VCaP (cell line): ENCODE data around the gene BBS7.

Experiments used
- H3K27ac ChIP-seq: fragments of 450-650 bp; 2 replicates; pipeline ENCODE4 v1.5.1; 2017
- CTCF ChIP-seq: fragments of 450-650 bp; conservative IDR thresholded peaks from 2 replicates; pipeline ENCODE4 v1.5.1; 2017; ENCODE audit warnings: mild to moderate bottlenecking, moderate library complexity

The BBS7 gene

DNA sequence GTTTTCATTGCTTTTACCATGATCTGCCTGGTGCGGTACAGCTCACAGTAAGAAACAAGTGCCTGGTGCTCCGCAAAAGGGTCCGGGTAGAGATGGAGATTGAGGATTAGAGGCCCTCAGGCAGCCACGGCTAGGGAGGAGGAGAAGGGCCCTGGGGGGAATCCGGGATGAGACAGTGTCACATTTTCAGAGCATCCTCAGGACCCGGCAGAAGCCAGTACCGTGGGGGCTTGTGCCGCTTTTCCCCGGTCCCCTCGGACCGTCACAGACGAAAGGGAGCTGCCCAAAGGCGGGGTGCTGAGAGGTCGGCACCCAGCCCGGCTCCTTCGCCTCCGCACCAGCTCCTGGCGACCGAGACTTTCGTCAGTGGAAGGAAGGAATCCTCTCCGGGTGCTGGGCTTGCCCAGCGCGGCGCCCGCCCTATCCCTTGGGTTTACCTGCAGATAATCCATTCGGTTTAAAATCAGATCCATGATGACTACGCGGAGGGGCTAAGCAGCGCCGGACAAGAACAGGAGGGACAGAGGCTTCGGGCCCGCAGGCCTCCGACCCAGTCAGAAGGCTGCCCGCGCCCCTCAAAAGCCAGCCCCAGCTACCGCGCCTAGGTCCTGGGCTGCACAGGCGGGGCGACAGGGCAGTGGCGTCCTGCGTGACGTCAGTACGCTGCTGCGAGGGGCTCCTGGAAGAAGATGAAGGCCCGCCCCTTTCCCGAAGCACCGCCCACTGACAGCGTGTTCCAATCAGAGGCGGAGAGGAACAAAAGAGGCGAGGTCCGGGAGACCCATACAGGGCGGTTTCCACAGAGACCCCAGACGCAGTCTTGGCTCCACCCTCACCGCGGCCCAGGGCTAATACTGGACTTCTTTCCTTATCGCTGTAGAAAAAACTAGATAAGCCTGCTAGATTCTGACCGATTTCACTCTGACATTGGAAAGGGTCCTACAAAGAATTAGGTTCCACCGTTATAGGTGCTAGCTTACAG lies at the start of gene BBS7:
BBS7 (minus strand) TSS at position 634 of the 982 bp plus-strand sequence; CDS start at position 473, 161 bp downstream.
- H3K27ac ChIP-seq = peak within 1 kb of the TSS; percentile 76
- no peak for TF ChIP-seq CTCF

DNA sequence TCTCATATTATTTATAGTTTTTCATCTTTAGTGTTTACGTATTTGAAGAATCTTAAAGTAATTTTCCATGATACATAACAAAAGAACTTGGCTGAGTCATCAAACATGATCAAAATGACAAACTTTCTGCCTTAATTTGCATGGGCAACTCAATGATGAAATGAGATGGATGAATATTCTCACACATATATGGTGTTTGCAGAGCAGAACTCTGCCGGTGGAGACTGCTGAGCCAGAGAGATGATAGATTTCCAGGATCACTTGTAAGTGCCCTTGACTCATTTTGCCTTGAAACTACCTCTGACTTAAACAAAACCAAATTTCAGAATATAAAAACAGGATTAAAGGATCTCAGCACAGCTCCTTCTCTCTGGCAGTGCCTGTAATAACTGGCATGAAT lies 43.4 kb upstream of the BBS7 start:
- TF ChIP-seq CTCF = no peak
- no peak overlapping the region for H3K27ac ChIP-seq

GRCh38 chr4:121908346-121908745 lies 38.1 kb upstream of the BBS7 start:
- H3K27ac ChIP-seq = no peak overlapping the region
- TF ChIP-seq CTCF = no peak

DNA sequence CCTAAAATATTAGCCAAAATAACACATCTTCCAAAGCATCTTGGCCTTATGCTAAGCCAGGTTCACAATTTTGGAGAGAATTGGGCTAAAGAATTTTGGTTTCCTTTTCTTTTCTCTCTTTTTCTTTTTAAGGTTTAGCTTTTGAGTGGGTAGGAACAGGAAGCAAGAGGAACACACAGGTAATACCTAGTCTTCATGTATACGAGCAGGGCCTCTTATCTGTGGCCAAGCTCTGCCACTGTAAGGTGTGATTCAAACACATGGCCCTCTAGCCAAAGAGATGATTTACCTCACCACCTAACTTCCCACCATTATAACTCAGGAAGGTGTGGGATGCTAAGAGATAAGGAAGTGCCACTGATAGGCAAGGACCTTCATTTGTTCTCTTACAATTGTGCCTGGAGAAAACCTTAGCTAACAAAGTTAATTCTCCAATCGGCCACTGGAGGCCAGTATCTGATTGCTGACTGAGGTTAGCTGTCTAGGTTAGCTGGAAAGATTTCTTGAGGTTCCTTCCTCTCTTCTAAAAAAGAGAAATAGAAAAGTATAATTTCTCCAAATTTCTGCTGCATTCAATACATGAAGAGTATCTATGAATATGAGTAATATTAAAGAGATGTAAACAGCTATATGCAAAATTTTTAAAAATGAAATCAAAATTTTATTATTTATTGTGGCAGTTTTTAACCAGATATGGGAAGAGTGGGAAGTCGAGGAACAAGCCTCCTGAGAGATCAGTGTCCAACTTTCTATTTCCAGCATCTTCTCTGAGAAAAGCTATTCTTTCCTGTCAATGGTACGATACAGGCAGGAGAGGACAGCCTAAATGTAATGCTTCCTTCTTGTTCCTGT lies 30.1 kb upstream of the BBS7 start:
- H3K27ac ChIP-seq = no peak overlapping the region
- peak; percentile 89 for TF ChIP-seq CTCF

DNA sequence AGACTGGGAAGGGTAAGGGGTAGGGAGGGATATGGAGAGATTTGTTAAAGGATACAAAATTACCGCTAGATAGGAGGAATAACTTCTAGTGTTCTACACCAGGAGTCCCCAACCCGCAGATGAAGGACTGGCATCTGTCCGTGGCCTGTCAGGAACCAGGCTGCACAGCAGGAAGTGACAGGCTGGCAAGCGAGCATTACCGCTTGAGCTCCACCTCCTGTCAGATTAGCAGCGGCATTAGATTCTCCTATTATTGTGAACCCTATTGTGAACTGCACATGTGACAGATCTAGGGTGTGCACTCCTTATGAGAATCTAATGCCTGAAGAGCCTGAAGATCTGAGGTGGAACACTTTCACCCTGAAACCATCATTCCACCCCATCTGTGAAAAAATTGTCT lies 27.9 kb upstream of the BBS7 start:
- TF ChIP-seq CTCF = no peak
- no peak overlapping the region for H3K27ac ChIP-seq

DNA sequence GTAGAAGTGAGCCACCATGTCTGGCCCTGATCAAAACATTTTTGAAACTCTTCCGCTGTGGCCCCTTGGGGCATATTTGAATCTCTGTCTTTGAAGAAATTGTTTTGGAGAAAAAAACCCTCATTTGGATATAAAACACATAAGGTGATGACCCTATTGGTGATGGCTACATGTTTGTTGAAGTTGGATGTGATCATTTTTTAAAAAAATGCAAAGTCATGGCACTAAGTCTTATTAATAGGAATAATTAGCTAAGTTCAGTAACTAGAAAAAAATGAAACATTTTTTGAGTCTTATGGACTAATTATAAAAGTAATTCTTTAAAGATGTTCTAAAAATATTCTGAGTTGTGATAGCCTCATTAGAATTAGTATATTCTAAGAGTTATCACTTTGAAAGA lies 17.9 kb upstream of the BBS7 start:
- TF ChIP-seq CTCF = no peak
- H3K27ac ChIP-seq = no peak overlapping the region

DNA sequence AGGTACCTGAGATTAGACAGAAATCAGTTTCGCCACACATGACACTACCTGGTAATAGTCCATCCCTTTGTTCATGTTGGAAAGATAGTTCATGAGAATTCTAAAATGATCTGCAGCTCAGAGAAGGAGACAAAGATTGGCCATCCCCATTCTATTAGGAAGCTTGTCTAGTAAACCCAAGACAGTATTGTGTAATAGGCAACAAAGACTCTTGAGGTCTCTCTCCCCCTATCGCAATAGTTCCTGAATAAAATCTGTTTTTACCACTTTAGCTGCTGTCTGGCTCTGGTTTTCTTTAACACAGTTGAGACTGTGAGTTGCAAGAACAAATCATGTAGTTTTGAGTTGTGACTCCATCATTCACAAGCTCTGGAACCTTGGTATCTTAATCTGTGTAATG lies 14.8 kb upstream of the BBS7 start:
- no peak for TF ChIP-seq CTCF

More for the DNA sequence above, 14.8 kb upstream of the BBS7 start:
- no peak overlapping the region for H3K27ac ChIP-seq
